ENCODE data around the gene PXT1.
"Not testable (repeated sequence)": the region's sequence is repeated elsewhere in the genome, so short reads cannot be mapped to it uniquely, and the experiment has no call there.

The PXT1 gene

GRCh38 chr6:36443471-36444428 is 1.1 kb upstream of the PXT1 start:
- no peak for DNase-seq

GRCh38 chr6:36442103-36442670 is 467 bp downstream of the PXT1 start:
- no peak for DNase-seq

GRCh38 chr6:36441307-36441894 is 1.3 kb downstream of the PXT1 start:
- DNase-seq: peak; percentile 95

- DNase-seq: peak; percentile 34
Measured at GRCh38 chr6:36436466-36436865, 6.2 kb downstream of the PXT1 start.

- DNase-seq: no peak
Measured at GRCh38 chr6:36432151-36432671, 10.4 kb downstream of the PXT1 start.

GRCh38 chr6:36431197-36431596 is 11.5 kb downstream of the PXT1 start:
- no peak for DNase-seq

GRCh38 chr6:36430351-36430750 is 12.3 kb downstream of the PXT1 start:
- DNase-seq: no peak

DNA sequence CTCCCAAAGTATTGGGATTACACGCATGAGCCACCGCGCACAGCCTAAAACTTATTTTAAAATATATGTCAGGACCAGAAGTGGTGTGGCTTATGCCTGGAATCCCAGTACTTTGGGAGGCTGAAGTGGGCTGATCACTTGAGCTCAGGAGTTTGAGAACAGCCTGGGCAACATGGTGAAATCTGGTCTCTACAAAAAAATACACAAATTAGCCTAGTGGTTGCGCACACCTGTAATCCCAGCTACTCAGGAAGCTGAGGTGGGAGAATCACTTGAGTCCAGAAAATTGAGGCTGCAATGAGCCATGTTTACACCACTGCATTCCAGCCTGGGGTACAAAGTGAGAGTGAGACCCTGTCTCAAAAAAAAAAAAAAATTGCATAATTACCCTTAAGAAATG is 13.7 kb downstream of the PXT1 start:
- no peak for DNase-seq

DNA sequence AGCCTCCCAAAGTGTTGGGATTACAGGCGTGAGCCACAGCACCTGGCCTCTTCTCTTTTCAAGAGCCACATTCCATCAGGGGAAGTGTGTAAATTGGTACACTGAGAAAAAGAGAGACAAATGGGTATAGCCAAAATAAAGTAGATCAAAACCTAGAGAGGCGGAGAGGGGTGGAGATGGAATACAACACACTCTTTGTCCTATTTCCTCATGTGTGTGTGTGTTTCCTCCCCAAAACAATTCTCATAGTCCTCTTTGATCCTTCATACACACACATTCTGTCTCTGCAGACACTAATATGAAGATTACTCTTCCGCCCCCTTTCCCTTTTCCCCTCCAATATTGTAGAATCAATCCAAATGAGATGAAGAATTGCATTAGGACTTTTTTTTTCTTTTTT is 16.0 kb downstream of the PXT1 start:
- DNase-seq: no peak

- DNase-seq: peak; percentile 99
Measured at GRCh38 chr6:36423101-36423824, 19.4 kb downstream of the PXT1 start.

GRCh38 chr6:36422714-36423100 is 19.9 kb downstream of the PXT1 start:
- no peak for DNase-seq

DNA sequence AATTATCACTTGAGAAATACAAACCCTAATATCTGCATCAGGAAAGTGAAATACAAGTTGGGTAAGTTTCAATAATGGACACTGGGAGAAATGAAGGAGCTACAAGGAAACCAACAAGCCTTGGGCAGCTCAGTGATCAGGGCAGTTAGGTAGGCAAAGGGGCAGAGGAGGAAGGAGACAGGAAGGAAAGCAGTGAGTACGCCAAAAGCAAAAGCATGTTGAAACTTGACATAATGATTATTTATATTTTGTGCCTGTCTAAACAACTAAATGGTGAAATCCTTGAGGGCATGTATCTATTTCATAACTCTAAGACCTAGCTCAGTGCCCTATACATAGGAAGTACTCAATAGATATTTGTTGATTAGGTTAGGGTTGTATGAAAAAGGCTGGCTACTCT is 23.3 kb downstream of the PXT1 start:
- DNase-seq: no peak

DNA sequence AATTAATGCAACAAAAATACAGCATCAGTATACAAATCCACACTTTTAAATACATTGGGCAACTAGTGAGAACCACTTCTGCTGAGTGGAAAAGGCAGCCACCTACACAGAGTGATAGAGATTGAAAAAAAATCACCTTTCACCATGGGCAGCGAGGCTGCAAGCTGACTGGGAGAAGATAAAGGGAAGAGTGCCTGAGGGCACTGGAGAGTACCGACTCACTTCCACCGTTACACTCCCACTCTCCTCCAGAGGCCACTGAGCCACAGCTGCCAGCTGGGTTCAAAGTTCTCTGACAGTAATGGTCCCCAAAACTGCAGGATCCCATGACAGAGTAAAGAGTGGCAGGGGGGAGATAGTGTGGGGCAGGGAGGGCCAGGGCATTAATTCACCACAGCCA is 24.1 kb downstream of the PXT1 start:
- no peak for DNase-seq

- no peak for DNase-seq
Measured at GRCh38 chr6:36414481-36414880, 28.2 kb downstream of the PXT1 start.

GRCh38 chr6:36413489-36414480 is 28.9 kb downstream of the PXT1 start:
- DNase-seq: no peak

GRCh38 chr6:36409718-36410117 is 32.9 kb downstream of the PXT1 start:
- not testable (repeated sequence) for DNase-seq

DNA sequence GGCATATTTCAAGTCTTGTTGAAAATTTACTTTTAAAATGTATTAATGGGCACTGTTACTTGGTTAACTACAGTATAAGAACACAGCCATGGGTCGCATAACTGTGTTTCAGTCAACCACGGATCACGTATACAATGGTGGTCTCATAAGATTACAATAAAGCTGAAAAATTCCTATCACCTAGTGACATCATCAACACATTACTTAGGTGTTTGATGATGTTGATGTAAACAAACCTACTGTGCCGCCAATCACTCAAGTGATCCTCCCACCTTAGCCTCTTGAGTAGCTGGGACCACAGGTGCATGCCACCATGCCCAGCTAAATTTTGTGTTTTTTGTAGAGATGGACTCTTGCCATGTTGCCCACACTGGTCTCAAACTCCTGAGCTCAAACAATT is 38.5 kb downstream of the PXT1 start:
- DNase-seq: no peak

- DNase-seq: no peak
Measured at GRCh38 chr6:36402481-36402880, 40.2 kb downstream of the PXT1 start.

DNA sequence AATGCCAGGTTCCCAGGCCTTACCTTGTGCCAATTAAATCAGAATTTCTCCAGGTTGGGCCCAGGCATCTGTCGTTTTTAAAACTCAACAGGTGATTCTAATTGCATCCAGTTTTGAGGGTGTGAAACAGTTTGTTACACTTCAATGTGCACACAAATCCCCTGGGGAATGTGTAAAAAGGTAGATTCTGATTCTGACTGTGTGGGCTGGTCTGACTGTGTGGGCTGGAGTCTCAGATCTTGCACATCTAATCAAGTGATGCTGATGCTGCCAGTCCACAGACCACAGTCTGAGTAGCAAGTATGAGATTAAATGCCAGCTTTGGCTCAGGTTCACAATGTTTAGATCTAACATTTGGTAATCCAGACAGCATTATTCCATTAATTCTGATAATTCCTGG is 42.7 kb downstream of the PXT1 start:
- no peak for DNase-seq

DNA sequence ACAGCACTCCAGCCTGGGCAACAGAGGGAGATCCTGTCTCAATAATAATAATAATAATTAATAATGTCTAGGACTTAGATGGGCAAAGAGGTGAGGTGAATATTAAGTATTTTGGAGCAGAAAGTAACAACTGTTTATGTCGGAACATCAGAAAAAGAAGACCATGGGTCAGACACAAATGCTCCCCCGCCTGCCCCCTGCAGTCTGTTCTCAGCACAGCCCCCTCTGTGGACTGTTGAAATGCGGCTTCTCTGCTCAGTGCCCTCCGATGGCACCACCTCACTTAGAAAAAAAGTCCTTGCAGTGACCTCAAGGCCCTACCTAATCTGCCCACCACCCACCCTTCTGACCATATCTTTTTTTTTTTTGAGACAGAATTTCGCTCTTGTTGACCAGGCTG is 50.0 kb downstream of the PXT1 start:
- DNase-seq: no peak

GRCh38 chr6:36389353-36389752 is 53.3 kb downstream of the PXT1 start:
- DNase-seq: no peak

Measured in amniotic stem cell (primary cell).